HG02840 (cell line): ENCODE measurements around the gene DTNB.
"Not testable (repeated sequence)": the region's sequence is repeated elsewhere in the genome, so short reads cannot be mapped to it uniquely, and the experiment has no call there.

Experiments
- ATAC-seq: cut with Tn5 transposase; IDR thresholded peaks from one replicate; pipeline ENCODE4 v1.9.1; 2021; ENCODE audit warnings: mild to moderate bottlenecking, moderate library complexity, moderate number of reproducible peaks; ENCODE audit not compliant: unreplicated experiment, low FRiP score

DTNB gene

DNA sequence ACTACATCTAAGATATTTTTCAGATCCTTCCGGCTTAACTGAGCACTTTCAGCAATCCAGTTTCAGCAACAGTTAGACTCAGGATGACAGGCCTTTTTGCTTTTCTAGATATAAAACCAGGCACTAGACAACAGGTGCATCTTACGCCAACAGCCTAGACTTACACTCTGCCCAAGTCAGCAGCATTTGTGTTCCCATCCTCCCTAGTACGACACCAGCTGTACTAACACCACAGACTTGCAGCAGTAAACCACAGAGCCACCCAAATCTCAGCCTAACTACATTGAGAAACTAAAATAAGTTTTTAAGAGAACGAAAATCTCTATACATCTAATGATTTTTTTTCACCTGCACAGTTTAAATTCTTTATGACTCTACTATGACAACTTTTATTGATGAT is 241.8 kb downstream of the DTNB start:
- no peak for ATAC-seq

DNA sequence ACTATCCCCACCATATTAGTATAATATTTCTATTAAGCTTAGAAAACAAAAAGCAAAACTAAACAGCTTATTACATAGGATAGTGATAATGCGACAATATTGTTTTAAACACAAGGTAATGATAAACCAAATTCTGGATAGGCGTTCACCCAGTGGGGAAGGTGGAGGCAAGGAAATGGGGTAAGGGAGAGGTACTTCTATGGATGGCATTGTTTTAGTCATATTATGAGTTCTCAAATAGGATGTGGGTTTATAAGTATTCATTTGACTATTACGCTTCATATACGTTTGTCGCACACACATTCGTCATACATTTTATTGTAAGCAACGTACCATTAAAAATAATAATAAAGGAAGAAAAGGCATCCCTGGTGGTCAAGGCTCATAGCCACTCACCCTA is 242.8 kb downstream of the DTNB start:
- no peak for ATAC-seq

- ATAC-seq: no peak
These were observed 247.1 kb downstream of the DTNB start for GRCh38 chr2:25426326-25426725.

DNA sequence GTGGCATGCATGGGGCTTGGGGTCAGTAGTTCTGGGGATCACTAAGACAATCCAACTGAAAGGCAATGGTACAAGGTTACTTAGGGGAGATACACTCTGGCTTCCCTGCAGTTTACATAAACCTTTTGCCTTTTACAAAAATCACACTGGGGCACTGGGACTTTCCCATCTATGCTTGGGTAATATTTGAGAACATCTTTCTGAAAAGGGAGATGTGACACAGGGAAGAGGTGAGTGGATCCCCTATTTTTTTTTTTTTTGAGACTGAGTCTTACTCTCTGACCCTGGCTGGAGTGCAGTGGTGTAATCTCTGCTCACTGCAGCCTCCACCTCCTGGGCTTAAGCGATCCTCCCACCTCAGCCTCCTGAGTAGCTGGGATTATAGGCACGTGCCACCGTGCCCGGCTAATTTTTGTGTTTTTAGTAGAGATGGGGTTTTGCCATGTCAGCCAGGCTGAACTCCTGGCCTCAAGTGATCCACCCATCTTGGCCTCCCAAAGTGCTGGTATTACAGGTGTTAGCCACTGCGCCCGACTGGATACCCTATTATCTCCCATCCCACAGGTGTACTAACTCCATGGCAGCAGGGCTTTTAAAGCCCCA is 248.8 kb downstream of the DTNB start:
- no peak for ATAC-seq

- peak; percentile 29 for ATAC-seq
These were observed 251.5 kb downstream of the DTNB start for GRCh38 chr2:25421820-25422411.

DNA sequence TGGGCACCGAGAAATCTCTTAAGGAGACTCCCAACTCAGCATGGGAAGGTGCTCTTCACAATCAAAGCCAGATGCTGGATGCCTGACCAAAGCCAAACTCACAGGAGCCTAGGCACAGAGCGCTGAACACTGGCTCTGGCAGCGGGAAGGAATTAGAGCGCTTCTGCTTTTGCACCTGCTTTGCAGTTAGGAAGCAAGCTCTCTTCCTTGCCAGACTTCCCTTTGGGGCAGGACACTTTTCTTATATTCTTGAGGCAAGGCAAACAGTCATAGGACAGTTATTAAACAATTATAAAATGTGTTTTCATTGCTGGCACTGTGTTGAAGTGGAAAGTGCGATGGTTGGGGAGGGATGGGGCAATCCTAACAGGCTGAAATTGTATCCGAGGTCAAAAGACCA is 252.1 kb downstream of the DTNB start:
- no peak for ATAC-seq

- ATAC-seq: peak; percentile 38
These were observed 252.5 kb downstream of the DTNB start for GRCh38 chr2:25420820-25421237.

DNA sequence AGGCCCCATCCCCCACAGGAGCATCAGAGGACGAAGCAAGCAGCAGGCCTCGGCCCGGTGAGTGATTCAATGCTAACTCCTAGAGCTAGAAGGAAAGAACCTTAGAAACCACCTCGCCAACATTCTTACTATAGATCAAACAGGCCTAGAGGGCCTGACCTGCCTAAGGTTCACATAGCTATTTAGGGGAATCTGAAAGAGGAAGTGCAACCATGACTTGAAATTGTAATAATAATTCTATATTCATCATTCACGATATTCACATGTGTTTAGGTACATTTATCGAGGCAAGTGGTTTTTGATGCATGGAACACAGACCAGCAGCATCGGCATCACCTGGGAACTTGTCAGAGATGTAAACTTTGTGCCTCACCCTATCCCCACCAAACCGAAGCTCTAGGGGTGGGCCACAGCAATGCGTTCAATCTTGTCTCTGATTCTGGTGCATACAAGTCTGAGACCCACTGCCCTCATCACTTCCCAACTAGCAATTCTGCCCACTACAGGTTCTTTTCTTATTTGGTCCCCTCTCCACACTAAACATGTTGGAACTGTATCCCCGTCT is 253.6 kb downstream of the DTNB start:
- peak; percentile 49 for ATAC-seq

DNA sequence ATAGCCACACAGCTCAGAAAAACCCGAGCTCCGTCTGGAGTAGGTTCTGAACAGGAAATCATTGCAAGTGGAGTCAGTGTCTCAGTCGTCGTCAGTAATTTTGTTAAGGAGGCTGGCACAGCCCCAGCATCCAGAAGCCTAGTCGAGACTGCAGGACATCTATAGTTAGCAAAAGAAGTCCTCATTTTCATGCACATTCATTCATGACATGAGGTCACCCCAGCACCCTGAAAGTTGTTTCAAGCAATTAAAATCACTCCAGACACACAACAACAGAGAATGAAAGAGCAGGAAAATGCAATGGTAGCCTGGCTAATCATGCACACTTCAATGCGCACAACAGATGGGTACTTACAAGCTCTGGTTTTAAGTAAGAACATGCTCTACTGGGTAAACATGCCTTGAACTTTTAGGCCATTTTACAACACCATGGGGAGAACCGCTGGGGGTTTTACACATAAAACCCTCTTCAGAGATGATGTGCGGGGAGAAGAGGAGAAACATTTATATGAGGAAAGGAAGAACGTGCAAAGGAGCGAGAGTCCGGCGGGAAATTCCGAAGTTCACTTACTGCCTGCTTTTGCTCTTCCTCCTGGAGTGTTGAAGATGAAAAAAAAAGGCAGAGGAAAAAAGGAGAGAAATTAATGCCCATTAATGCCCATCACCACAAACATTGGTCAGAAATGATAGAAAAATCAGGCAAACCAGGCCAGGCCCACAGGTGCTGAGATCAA is 254.3 kb downstream of the DTNB start:
- ATAC-seq: peak; percentile 25

DNA sequence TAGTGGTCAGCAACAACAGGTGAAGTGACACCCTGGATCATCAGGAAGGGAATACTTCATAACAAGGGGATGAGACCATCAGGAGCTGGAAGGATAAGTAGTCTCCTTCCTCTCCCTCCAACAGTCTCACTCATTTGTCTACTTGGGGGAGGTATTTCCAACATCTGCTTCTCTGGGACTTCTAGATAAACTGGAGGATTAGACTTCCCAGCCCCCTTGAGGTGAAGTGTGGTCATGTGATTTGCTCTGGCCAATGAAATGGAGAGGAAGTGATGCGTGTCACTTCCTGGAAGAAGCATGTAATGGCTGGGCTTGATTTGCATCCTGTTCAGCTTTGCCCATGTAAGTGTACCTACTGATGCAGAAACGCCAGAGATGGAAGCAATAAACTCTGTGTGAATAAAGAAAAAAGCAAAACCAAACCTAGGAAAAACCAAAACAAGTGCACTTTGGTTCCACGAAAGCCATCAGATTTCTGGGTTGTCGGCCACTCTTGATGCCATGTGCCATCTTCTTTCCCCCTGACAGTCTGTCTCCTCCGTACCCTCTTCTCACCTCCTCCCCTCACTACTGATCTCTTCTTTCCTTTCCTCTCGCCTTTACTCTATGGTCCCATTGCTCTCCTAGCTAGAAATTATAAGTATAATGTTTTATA is 255.5 kb downstream of the DTNB start:
- ATAC-seq: no peak

- ATAC-seq: no peak
These were observed 256.7 kb downstream of the DTNB start for GRCh38 chr2:25416674-25417073.

DNA sequence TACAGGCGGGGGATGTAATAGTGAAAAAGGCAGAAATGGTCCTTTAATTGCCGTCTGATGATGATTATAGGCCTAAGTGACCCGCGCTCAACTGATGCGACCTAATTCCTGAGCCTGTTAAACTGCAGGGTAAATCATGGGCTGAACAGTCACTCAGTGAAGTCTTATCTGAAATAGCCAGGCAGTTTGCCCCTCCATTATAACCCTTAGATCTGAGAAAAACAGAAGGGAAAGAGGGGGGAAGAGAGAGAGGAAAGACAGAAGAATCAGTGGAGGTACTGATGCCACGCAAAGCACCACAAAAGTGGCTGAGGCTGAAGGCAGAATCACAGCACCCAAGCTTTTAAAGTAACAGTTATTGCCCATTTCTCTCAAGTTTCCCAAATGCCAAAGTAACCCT is 258.6 kb downstream of the DTNB start:
- ATAC-seq: no peak

GRCh38 chr2:25413409-25413808 is 260.0 kb downstream of the DTNB start:
- ATAC-seq: not testable (repeated sequence)

- no peak for ATAC-seq
These were observed 261.6 kb downstream of the DTNB start for GRCh38 chr2:25411753-25412152.

GRCh38 chr2:25411281-25411680 is 262.1 kb downstream of the DTNB start:
- ATAC-seq: no peak

DNA sequence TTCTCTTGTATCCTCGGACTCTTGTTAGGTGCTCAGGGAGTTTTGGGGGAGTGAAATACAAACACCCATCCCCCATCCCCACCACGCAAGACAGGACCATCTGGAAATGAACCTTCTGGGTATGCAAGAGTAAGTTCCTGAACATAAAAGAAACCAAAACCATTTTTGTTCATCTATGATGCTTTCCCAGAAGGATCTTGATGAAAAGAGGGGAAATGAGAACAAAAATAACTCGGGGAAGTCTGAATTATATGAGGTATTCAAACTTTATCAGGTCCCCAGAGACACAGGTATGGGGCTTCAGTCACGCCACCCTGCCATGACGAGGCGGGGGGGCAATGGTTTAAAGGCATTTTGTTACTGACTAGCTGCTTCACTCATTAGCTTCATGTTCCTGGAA is 263.0 kb downstream of the DTNB start:
- ATAC-seq: no peak

DNA sequence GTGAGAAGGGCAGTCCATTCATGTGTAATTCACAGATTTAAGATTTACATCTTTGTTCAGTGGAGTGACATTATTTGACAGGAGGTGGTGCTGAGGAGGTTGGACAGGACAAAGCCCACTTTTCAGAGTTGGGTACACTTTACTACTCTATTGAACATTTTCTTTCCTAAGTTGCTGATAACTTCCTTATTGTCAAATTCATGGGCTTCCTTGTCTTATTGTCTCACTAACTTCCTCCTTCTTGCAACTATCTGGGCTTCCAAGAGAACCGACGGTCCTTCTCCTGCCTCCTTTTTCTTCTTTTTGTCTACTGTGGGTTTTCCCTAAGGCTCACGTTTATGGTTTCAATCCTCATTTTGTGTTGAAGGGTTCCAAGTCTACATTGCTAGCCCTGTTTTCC is 263.9 kb downstream of the DTNB start:
- no peak for ATAC-seq

GRCh38 chr2:25409044-25409443 is 264.3 kb downstream of the DTNB start:
- ATAC-seq: no peak

GRCh38 chr2:25405611-25406295 is 267.6 kb downstream of the DTNB start:
- ATAC-seq: no peak

- ATAC-seq: not testable (repeated sequence)
These were observed 270.1 kb downstream of the DTNB start for GRCh38 chr2:25403120-25403760.
